ENCODE measurements around the gene ADAMTS5.

Gene ADAMTS5

GRCh38 chr21:26883768-26884167 lies 83.1 kb downstream of the ADAMTS5 start:
- DNase-seq = no peak

- peak; percentile 11 for DNase-seq
Observed at GRCh38 chr21:26881504-26882228, 85.2 kb downstream of the ADAMTS5 start.

GRCh38 chr21:26877018-26877417 lies 89.9 kb downstream of the ADAMTS5 start:
- DNase-seq = no peak

GRCh38 chr21:26874347-26874746 lies 92.5 kb downstream of the ADAMTS5 start:
- DNase-seq = no peak
